GM12878 (cell line): ENCODE results near the gene MSLN. TPM values are rescaled to one million over a fixed set of nuclear protein-coding genes. Genes with fewer than 3 reads are reported as not detected.

Source experiments
- ATAC-seq: fragments of 200-7000 bp; cut with Tn5 transposase; 3 replicates; pipeline ENCODE4 v1.9.1; 2020; ENCODE audit warnings: mild to moderate bottlenecking, moderate library complexity
- BruUV-seq: library from RNA; stranded (reverse); fragments of 400-500 nt; replicated peaks from 2 replicates; lab custom pipeline; 2021; lab: Mats Ljungman, UMichigan
- CTCF ChIA-PET: fragments of 300-600 bp; sonication (Branson Sonifier 250); formaldehyde crosslinking; extraction: SDS; loops from one replicate; lab custom pipeline; 2021; ENCODE audit warnings: inconsistent platforms; lab: Yijun Ruan, JAX
- POLR2A ChIA-PET: fragments of 350-600 bp; formaldehyde crosslinking; extraction: SDS; loops from one replicate; lab custom pipeline; 2021; ENCODE audit warnings: inconsistent platforms; lab: Charles Lee
- RAD21 ChIA-PET: fragments of 300-600 bp; sonication (Branson Sonifier 250); formaldehyde crosslinking; loops from one replicate; lab custom pipeline; 2023; ENCODE audit warnings: antibody characterized with exemption; ENCODE audit not compliant: unreplicated experiment; lab: Charles Lee
- SMC1A ChIA-PET: fragments of 300-600 bp; sonication (Branson Sonifier 250); formaldehyde crosslinking; loops from one replicate; lab custom pipeline; 2023; ENCODE audit not compliant: unreplicated experiment, uncharacterized antibody; lab: Charles Lee
- DNase-seq: peaks from one replicate; pipeline ENCODE4 v3.0.0-alpha.2; 2011; ENCODE audit warnings: low read depth, low spot score
- FAIRE-seq: peaks from 3 replicates; lab custom pipeline; 2011; peaks lifted over from hg19 to GRCh38; lab: Jason Lieb, UNC
- H2AFZ ChIP-seq: 2 replicates; pipeline ENCODE4 v1.6.0; 2011; ENCODE audit warnings: low read depth, low read length, control low read depth; ENCODE audit not compliant: control insufficient read depth
- H3K27ac ChIP-seq: 2 replicates; pipeline ENCODE4 v1.5.1; 2011; ENCODE audit warnings: control low read depth; ENCODE audit not compliant: control insufficient read depth, insufficient read depth
- H3K27me3 ChIP-seq, 2 experiments: replicated peaks in 1 of 2; 2 replicates each; pipeline versions ENCODE4 v1.6.0 to v1.6.1; 2011; ENCODE audit warnings: low read length in 1 of 2; ENCODE audit not compliant: control insufficient read depth in 2 of 2, insufficient read depth in 2 of 2
- H3K36me3 ChIP-seq, 2 experiments: 2 replicates each; pipeline ENCODE4 v1.5.1; 2011; ENCODE audit warnings: low read length in 1 of 2; ENCODE audit not compliant: control insufficient read depth in 2 of 2, insufficient read depth in 2 of 2
- H3K4me1 ChIP-seq: 2 replicates; pipeline ENCODE4 v1.6.1; 2011; ENCODE audit warnings: mild to moderate bottlenecking, low read length, moderate library complexity, mixed read lengths; ENCODE audit not compliant: control insufficient read depth, insufficient read depth
- H3K4me2 ChIP-seq: 2 replicates; pipeline ENCODE4 v1.6.0; 2011; ENCODE audit warnings: control low read depth; ENCODE audit not compliant: control insufficient read depth, insufficient read depth
- H3K4me3 ChIP-seq: fragments of 200-600 bp; sonication (generic); 2 replicates; pipeline ENCODE4 v1.5.1; 2016
- H3K79me2 ChIP-seq: 2 replicates; pipeline ENCODE4 v1.6.0; 2011; ENCODE audit warnings: low read length; ENCODE audit not compliant: control insufficient read depth, insufficient read depth
- H3K9ac ChIP-seq: 2 replicates; pipeline ENCODE4 v1.8.0; 2011; ENCODE audit warnings: low read length, control low read depth, mixed read lengths; ENCODE audit not compliant: control insufficient read depth, insufficient read depth
- H3K9me3 ChIP-seq: replicated peaks from 3 replicates; pipeline ENCODE4 v1.5.1; 2011; ENCODE audit warnings: mild to moderate bottlenecking, low read length; ENCODE audit not compliant: control insufficient read depth, insufficient read depth
- H4K20me1 ChIP-seq: 2 replicates; pipeline ENCODE4 v1.6.0; 2011; ENCODE audit not compliant: control insufficient read depth, insufficient read depth
- ATF7 ChIP-seq: fragments of 450-650 bp; IDR thresholded peaks from 2 replicates; pipeline ENCODE4 v1.6.1; 2016; ENCODE audit warnings: low read depth, mild to moderate bottlenecking
- E2F8 ChIP-seq: fragments of 450-650 bp; IDR thresholded peaks from 2 replicates; pipeline ENCODE4 v1.6.1; 2018; ENCODE audit warnings: mild to moderate bottlenecking, low read depth, moderate library complexity; ENCODE audit not compliant: partially characterized antibody
- EED ChIP-seq: sonication (generic); IDR thresholded peaks from 2 replicates; pipeline ENCODE4 v1.6.1; 2016; ENCODE audit warnings: antibody characterized with exemption, low read depth
- EGR1 ChIP-seq, 2 experiments: IDR thresholded peaks; 1 replicate in 1 of 2; 2 replicates in 1 of 2; pipeline ENCODE4 v1.6.1; 2011 to 2012; ENCODE audit warnings: low read depth in 2 of 2, low read length in 2 of 2, borderline replicate concordance in 1 of 2, mild to moderate bottlenecking in 1 of 2, moderate library complexity in 1 of 2
- EZH2 ChIP-seq: IDR thresholded peaks from 2 replicates; pipeline ENCODE4 v1.6.1; 2012; ENCODE audit warnings: low read depth, mild to moderate bottlenecking, control low read depth, inconsistent platforms, low read length, borderline replicate concordance; ENCODE audit not compliant: control insufficient read depth
- FOS ChIP-seq: IDR thresholded peaks from 3 replicates; pipeline ENCODE4 v1.6.1; 2011; ENCODE audit warnings: borderline replicate concordance; ENCODE audit not compliant: insufficient read length; ENCODE audit errors: extremely low read depth
- IKZF2 ChIP-seq, 2 experiments: fragments of 450-650 bp; IDR thresholded peaks; 2 replicates each; pipeline ENCODE4 v1.6.1; 2017; ENCODE audit warnings: mild to moderate bottlenecking in 2 of 2, moderate library complexity in 2 of 2
- MLLT1 ChIP-seq: fragments of 450-650 bp; IDR thresholded peaks from 2 replicates; pipeline ENCODE4 v1.6.1; 2016; ENCODE audit warnings: mild to moderate bottlenecking
- NFYB ChIP-seq: IDR thresholded peaks from 2 replicates; pipeline ENCODE4 v1.6.1; 2011; ENCODE audit warnings: low read depth, mild to moderate bottlenecking, low read length, improper control_type of control experiment, moderate library complexity; ENCODE audit not compliant: insufficient read depth
- NR2C2 ChIP-seq: IDR thresholded peaks from 2 replicates; pipeline ENCODE4 v1.6.1; 2011; ENCODE audit warnings: borderline replicate concordance, low read depth; ENCODE audit not compliant: control insufficient read depth, insufficient read length
- NRF1 ChIP-seq: conservative IDR thresholded peaks from 2 replicates; pipeline ENCODE4 v1.6.1; 2011; ENCODE audit warnings: mild to moderate bottlenecking, low read depth, low read length, improper control_type of control experiment
- SMC3 ChIP-seq: IDR thresholded peaks from 2 replicates; pipeline ENCODE4 v1.6.1; 2011; ENCODE audit warnings: low read length, improper control_type of control experiment, borderline replicate concordance
- SRF ChIP-seq, 2 experiments: IDR thresholded peaks; 2 replicates each; pipeline ENCODE4 v1.6.1; 2011; ENCODE audit warnings: low read depth in 2 of 2, low read length in 2 of 2, mild to moderate bottlenecking in 1 of 2, moderate library complexity in 1 of 2
- ZBTB33 ChIP-seq: fragments of 450-650 bp; IDR thresholded peaks from 2 replicates; pipeline ENCODE4 v1.6.1; 2017; ENCODE audit warnings: mild to moderate bottlenecking
- WGBS: methylation state at CpG from one replicate; pipeline ENCODE4 v1.1.6; 2016; ENCODE audit warnings: low lambda C conversion rate; ENCODE audit not compliant: insufficient replicate concordance, insufficient coverage; ENCODE audit errors: missing lambda C conversion rate; 5-methylcytosine and 5-hydroxymethylcytosine counted together
- in situ Hi-C: fragments of 300-500 bp; cut with MboI; formaldehyde crosslinking; loops from 9 replicates; pipeline ENCODE4 v1.14.3; 2018; ENCODE audit warnings: mixed read lengths
- intact Hi-C: fragments of 100-400 bp; cut with micrococcal nuclease; formaldehyde crosslinking; loops from one replicate; pipeline ENCODE4 v1.14.2; 2022; ENCODE audit not compliant: unreplicated experiment
- polyA plus RNA-seq, 11 experiments: library from polyadenylated mRNA; depleted of rRNA in 4 of 11; unstranded in 6 of 11; stranded (reverse) in 5 of 11; fragments of >200 nt; fragmentation: Nextera tagmentation in 4 of 11; fragmentation: Illumina TruSeq in 1 of 11; extraction: Ambion mirVana in 4 of 11; extraction: Trizol in 1 of 11; gene quantifications; 1 replicate in 1 of 11; 2 replicates in 10 of 11; pipeline versions ENCODE4 v1.2.1 to v1.2.3, GENCODE V29; 2011 to 2016; ENCODE audit warnings: inconsistent platforms in 2 of 11, missing spikeins in 2 of 11, low read depth in 1 of 11
- total RNA-seq, 4 experiments: library from RNA; depleted of rRNA in 3 of 4; stranded (reverse); fragments of >200 nt in 3 of 4; fragmentation: Illumina TruSeq in 1 of 4; extraction: Trizol in 1 of 4; gene quantifications; 2 replicates each; pipeline versions ENCODE4 v1.2.1 to v1.2.3, GENCODE V29; 2013 to 2021

MSLN gene
- total and polyA plus RNA-seq, 10 of the 15 experiments (the other 5 are each of a cell fraction or from before 2014, with no cell fraction given): 0.08 TPM; not detected in 9

- POLR2A ChIA-PET: no interaction called here
These were observed 1.2 kb upstream of the MSLN start for GRCh38 chr16:759110-759910.

More at GRCh38 chr16:759110-759910, 1.2 kb upstream of the MSLN start:
- in situ Hi-C loops: no loop called here
- WGBS: 72% methylated on average over 34 of the region's 34 CpGs
- FAIRE-seq: no peak
- Histone ChIP-seq H3K4me3 (no peak overlapping the region), H4K20me1 (no peaks in the 10 kb centered on the region), H3K79me2 (no peaks in the 10 kb centered on the region), H2AFZ (no peak overlapping the region), H3K36me3 (no peaks in the 10 kb centered on the region), H3K9me3 (no peaks in the 10 kb centered on the region; the same call in 2 of the 3 replicates), H3K27me3 (no peaks in the 10 kb centered on the region; a peak in 1 of 4 replicates), H3K4me1 (no peaks in the 10 kb centered on the region), H3K27ac (no peak overlapping the region), H3K9ac (no peak overlapping the region), H3K4me2 (no peak overlapping the region)
- no peak for ATAC-seq
- SMC1A ChIA-PET: no interaction called here
- no peak for DNase-seq
- RAD21 ChIA-PET: interaction anchor here (0.6 kb wide), 1 partner anchor 39 kb away, joined by 3 read pairs; no protein-coding TSS in a partner anchor
- TF ChIP-seq FOS (no peak), NFYB (no peak), EED (no peak), EZH2 (no peak), MLLT1 (no peak), E2F8 (no peak), ZBTB33 (no peak), EGR1 (IDR thresholded peaks at IDR 0.05; ENCODE audit: borderline replicate concordance in 1 of 2, low read depth in 2 of 2, low read length in 2 of 2) (no peak), SRF (IDR thresholded peaks at IDR 0.05; ENCODE audit: low read depth in 2 of 2, low read length in 2 of 2) (no peak), NRF1 (no peak), NR2C2 (no peak), SMC3 (no peak), ATF7 (no peak), IKZF2 (IDR thresholded peaks at IDR 0.05) (no peak)
- intact Hi-C loops: no loop called here
- CTCF ChIA-PET: no interaction called here
- BruUV-seq: no TSS peak
